Subcutaneous adipose tissue (tissue), 4 donors: ENCODE measurements around the gene SAMM50. TPM values are rescaled to one million over a fixed set of nuclear protein-coding genes. Genes with fewer than 3 reads are reported as not detected.

Source experiments
- total RNA-seq, 4 donors: library from RNA; depleted of rRNA; stranded (reverse); fragments of >200 nt; gene quantifications; one replicate each; pipeline ENCODE4 v1.1.0, GENCODE V29; 2016
- TF ChIP-seq, protein P1 (sequence below): fragments of 450-650 bp; IDR thresholded peaks from one replicate; pipeline ENCODE4 v1.5.1; 2016; ENCODE audit warnings: low read depth, mild to moderate bottlenecking, control low read depth, antibody characterized with exemption, moderate library complexity

Gene SAMM50
- total RNA-seq, 4 donors from 2014 or later: 31.3 to 54.1 (median 42.2) TPM

DNA sequence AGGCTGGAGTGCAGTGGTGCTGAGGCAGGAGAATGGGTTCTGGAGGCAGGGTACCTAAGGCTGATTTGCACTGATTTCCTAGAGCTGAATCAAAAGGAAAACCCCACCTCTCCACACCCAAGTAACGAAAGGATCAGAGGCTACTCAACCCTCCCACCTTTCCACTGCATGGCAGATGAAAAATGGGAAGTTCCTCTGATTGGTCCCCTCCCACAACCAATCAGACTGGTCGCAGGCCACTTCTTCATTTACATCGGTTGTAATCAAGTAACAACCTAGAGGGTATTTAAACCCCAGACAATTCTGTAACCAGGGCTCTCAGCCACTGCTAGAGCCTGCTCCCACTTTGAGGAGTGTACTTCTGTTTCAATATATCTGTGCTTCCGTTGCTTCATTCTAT lies 50.3 kb downstream of the SAMM50 start:
- TF ChIP-seq, protein P1, sequence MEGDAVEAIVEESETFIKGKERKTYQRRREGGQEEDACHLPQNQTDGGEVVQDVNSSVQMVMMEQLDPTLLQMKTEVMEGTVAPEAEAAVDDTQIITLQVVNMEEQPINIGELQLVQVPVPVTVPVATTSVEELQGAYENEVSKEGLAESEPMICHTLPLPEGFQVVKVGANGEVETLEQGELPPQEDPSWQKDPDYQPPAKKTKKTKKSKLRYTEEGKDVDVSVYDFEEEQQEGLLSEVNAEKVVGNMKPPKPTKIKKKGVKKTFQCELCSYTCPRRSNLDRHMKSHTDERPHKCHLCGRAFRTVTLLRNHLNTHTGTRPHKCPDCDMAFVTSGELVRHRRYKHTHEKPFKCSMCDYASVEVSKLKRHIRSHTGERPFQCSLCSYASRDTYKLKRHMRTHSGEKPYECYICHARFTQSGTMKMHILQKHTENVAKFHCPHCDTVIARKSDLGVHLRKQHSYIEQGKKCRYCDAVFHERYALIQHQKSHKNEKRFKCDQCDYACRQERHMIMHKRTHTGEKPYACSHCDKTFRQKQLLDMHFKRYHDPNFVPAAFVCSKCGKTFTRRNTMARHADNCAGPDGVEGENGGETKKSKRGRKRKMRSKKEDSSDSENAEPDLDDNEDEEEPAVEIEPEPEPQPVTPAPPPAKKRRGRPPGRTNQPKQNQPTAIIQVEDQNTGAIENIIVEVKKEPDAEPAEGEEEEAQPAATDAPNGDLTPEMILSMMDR: no peak

DNA sequence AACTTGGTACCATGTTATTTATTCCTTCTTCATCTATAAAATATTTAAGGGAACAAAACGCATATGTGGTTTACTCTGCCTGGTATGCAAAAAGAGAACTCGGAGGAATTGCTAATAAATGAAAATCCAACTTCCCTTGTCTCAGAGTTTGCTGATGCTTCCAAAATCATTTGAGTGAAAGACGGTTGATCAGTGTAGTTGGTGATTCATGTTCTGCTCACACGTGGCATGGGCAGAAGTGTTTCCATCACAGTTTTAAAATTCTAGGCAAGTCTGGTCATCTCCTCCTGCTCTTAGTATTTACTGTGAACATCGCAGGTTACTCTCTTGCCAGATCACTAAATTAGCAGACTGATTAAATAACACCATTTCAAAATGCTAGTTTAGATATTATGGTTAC lies 56.9 kb downstream of the SAMM50 start:
- TF ChIP-seq, protein P1: no peak

DNA sequence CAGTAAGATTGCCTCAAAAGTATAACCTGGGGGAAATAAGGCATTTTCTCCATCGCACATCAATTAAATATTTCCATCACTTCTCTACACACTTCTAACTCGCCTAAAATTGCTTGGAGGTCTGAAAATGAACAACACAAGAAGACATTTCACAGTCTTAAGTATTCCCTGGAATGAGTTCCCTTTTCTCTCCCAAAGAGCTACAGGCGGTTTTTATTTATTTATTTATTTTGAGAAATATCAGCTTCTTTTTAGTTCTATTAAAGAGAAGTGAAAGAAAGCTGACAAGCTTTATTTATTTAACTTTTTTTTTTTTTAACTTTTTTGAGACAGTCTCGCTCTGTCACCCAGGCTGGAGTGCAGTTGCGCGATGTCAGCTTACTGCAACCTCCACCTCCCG lies 57.3 kb downstream of the SAMM50 start:
- TF ChIP-seq, protein P1: no peak

DNA sequence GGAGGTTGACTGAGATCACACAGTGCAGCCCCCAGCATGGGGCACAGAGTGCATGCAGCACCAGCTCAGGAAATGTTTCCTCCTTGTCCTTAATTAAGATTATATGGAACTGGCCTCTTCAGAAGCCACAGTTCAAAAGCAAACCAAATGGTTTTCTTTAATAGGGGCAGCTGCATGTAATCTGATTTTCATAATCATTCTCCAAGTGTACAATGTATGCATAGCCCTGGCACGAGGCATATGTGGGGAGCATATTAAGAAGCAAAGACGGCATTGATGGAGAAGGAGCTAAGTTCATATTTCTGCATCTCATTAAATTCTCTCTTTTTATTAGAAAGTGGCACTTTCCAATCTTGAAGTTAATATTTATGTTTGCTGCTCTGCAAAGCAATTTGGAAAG lies 59.0 kb downstream of the SAMM50 start:
- TF ChIP-seq, protein P1: no peak

DNA sequence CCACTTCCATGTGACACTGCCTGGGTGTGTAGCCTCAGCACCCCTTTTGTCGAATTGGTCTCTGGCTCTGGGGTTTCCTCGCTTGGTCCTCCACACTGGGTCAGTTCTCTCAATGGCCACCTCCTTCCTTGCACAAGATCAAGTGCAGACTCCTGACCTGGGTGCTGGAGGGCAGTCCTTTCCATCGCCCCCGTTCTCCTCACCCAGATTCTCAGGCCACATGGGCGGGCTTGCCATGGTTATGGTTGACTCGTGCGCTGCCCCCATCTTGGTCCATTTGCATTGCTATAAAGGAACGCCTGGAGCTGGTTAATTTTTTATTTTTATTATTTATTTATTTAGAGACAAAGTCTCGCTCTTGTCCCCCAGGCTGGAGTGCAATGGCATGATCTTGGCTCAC lies 63.4 kb downstream of the SAMM50 start:
- TF ChIP-seq, protein P1: no peak

DNA sequence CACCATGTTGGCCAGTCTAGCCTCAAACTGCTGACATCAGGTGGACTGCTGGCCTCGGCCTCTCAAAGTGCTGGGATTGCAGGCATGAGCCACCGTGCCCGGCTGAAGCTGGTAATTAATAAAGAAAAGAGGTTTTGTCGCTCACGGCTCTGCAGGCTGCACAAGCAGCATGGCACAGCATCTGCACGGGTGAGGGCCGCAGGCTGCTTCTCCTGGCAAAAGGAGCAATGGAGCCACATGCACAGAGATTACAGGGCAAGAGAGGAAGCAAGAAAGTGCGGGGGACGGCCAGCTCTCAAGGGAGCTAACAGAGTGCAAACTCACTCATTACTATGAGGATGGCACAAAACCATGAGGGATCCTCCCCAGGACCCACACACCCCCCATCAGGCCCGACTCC lies 64.2 kb downstream of the SAMM50 start:
- TF ChIP-seq, protein P1: no peak

DNA sequence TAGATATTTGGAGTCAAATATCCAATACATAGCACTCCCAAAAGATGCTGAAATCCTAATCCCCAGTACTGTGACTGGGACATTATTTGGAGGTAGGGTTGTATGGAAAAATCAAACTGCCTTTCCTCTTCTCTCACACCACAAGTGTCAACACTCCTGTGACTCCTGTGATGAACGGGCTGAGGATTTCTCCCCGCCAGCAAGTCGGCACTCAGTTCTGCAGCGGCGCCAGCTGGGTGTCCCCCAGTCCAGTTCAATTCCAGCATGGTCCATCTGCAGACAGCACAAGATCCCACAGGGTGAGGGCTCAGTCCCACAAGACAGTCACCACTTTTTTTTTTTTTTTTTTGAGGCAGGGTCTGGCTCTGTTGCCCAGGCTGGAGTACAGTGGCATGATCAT lies 64.6 kb downstream of the SAMM50 start:
- TF ChIP-seq, protein P1: no peak
